Measurements from ENCODE around the gene PEDS1. TPM values are rescaled to one million over a fixed set of nuclear protein-coding genes. Genes with fewer than 3 reads are reported as not detected.
A peak's percentile ranks its signal among the peaks of the same experiment; 100 is the strongest.

The PEDS1 gene
- total and polyA plus RNA-seq, 2 of the 8 experiments (the other 6 are each of a cell fraction or from before 2014, with no cell fraction given), result 28.9 to 75.9 TPM

- TF ChIP-seq RXRA (IDR thresholded peaks at IDR 0.05; ENCODE audit: insufficient read depth, low read depth, low read length), result no peak
- no peak for TF ChIP-seq CHD2 (IDR thresholded peaks at IDR 0.05; ENCODE audit: low read length)
- no peak for TF ChIP-seq JUN (IDR thresholded peaks at IDR 0.05; ENCODE audit: low read depth, low read length)
- peak; percentile 70 for TF ChIP-seq ATF3 (IDR thresholded peaks at IDR 0.05; ENCODE audit: insufficient read depth, low read depth, low read length)
- TF ChIP-seq JUND (IDR thresholded peaks at IDR 0.05; ENCODE audit: low read length), result peak; percentile 58; the same call in 1 of the 2 replicates
- peak; percentile 50 for TF ChIP-seq CTBP2 (IDR thresholded peaks at IDR 0.05; ENCODE audit: borderline replicate concordance, insufficient read depth, insufficient read length, low read length)
- TF ChIP-seq TAF1 (IDR thresholded peaks at IDR 0.05; ENCODE audit: low read depth, low read length), result peak; percentile 69
- TF ChIP-seq RFX5 (IDR thresholded peaks at IDR 0.05; ENCODE audit: borderline replicate concordance, low read depth, low read length), result no peak
- peak; percentile 96 for TF ChIP-seq SAP30 (IDR thresholded peaks at IDR 0.05; ENCODE audit: insufficient read depth, insufficient replicate concordance, low read length)
Measured at GRCh38 chr20:50192364-50193198, 39.1 kb upstream of the PEDS1 start (continued).
